Measurements from ENCODE around the gene DVL2. TPM values are rescaled to one million over a fixed set of nuclear protein-coding genes. Genes with fewer than 3 reads are reported as not detected.

The DVL2 gene
- 10 to 100 TPM; 22.7 to 41.6 (median 23.6) TPM for total RNA-seq

- TF ChIP-seq CTCF (IDR thresholded peaks at IDR 0.05): no peak
- ATAC-seq (ENCODE audit: low FRiP score): peak; percentile 50
- DNase-seq (ENCODE audit: low spot score): peak; percentile 94
These were observed at the start of gene DVL2 for GRCh38 chr17:7234083-7234951. Gene DVL2 (minus strand): TSS chr17:7234517. CDS start chr17:7234262, 255 bp downstream.

GRCh38 chr17:7283471-7284216 is 49.3 kb upstream of the DVL2 start:
- ATAC-seq (ENCODE audit: low FRiP score) (no peak), DNase-seq (ENCODE audit: low spot score) (no peak)
- TF ChIP-seq CTCF (IDR thresholded peaks at IDR 0.05): no peak

GRCh38 chr17:7282752-7283321 is 48.5 kb upstream of the DVL2 start:
- DNase-seq (ENCODE audit: low spot score) (no peak), ATAC-seq (ENCODE audit: low FRiP score) (no peak)
- no peak for TF ChIP-seq CTCF (IDR thresholded peaks at IDR 0.05)

GRCh38 chr17:7281953-7282751 is 47.8 kb upstream of the DVL2 start:
- TF ChIP-seq CTCF (IDR thresholded peaks at IDR 0.05): no peak
- DNase-seq (ENCODE audit: low spot score) (no peak), ATAC-seq (ENCODE audit: low FRiP score) (no peak)

GRCh38 chr17:7281074-7281952 is 47.0 kb upstream of the DVL2 start, which contains the start of gene SLC2A4:
Gene SLC2A4 (plus strand): TSS chr17:7281718. CDS start chr17:7281935, 217 bp downstream.
- ATAC-seq (ENCODE audit: low FRiP score) (peak; percentile 90), DNase-seq (ENCODE audit: low spot score) (peak; percentile 90)
- TF ChIP-seq CTCF (IDR thresholded peaks at IDR 0.05): no peak
